Germinal center (tissue), 1 donor: ENCODE data around the gene ATP2A3.
A peak's percentile ranks its signal among the peaks of the same experiment; 100 is the strongest.

Experiments used
- DNase-seq: peaks from one replicate; pipeline ENCODE4 v3.0.0; 2012; ENCODE audit warnings: mixed read lengths, low spot score

Gene ATP2A3

DNA sequence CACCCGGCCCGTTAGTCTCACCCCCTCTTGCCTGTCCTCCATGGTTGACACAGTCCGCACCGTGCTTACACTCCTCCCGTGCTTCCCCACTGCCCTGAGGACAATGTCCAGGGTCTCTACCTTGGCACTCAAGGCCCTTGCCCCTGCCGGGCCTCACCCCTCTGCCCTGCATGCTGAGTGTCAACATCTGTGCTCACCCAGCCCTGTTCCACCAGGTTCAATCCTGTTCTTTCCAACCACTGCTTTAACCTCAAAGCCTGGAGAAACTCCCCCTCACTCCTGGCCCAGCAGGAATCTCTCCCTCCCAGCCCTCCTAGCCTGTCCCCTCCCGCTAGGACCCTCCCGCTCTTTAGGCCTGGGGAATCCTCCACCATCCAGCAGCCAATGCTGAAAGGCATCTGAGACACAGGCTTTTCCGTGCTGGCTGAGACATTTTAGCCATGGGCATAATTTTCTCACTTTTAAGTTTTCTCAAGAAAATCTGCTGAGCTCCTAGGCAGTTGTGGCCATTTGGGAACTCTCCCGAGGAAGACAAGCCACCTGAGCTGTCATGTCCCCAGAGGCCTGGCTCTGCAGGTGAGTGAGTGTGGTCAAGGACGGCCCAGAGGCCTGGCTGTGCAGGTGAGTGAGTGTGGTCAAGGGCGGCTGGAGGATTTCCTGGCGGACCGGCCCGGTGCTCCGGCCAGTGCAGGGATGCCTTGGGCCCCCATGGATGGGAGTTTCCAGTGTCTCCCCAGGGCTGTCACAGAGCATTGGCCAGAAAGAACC lies 37.2 kb downstream of the ATP2A3 start:
- no peak for DNase-seq

DNA sequence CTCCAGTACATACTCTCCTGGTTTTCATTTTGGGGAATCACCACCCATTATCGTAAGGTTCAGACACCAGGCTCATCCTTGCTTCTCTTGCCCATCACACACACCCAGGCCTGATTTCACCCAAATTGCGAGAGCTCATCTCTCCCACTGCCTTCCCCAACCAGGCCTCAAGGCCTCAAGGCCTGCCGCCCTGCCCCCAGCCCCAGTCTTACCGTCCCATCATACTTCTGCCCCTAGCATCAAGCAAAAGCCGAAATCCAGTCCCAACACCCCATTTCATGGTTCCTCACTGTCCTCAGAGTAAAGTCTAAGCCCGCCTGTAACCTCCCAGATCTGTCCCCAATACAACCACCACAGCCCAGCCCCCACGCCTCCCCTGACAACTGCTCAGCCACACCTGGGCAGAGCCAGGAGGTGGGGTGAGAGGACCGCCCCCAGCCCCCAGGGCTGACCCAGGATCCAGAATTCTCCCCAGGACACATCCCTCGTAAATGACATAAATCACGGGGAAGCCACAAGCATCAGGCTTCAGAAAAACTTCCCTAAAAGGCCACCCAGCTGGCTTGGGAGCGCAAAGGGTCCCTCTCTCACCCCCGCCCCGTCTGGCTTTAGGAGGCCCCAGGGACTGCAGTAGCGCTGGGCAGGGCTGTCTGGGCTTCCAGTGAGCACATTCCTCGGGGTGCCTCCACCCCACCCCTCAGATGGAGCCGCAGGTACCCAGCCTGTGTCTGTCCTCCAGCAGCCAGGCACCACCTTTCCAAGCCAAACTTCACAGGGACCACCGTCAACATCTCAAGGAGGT lies 38.4 kb downstream of the ATP2A3 start:
- DNase-seq = no peak

DNA sequence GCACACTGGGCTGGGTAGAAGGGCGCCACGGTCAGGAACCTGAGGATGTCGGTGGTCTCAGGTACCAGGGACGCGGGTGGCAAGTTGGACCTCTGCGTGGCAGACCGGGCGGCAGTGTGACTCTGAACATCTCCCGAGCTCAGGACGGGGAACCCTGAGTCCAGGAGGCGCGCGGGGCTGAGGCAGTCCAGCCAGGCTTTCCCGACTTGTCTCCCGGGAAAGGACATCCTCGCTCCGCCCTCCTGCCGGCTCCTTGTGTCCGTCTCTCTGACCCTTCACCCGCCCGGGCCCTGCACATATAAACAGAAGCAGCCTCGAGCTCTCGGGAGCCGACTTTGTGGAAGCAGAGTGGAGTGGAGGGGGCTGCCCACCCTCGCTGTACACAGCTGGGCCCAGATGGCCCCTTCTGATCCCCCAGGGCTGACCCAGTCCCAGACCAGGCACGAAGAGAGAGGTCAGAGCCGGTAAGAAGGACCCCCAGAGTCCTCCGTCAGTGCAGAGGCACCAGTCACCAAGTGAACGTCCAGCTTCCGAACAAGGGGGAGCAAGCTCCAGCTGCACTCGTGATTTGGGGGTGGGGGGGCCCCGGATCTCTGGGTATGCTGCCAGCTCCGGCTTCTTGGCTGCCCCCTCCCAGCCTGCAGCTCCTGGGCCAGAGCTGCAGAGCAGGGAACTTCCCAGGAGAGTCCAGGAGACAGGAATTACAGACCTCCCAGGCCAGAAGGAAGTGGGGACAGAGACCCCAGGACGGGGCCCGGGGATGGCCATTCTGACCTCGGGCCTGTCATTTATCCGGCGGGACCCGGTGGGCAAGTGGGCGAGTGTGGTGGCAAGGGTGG lies 39.5 kb downstream of the ATP2A3 start:
- DNase-seq = no peak

DNA sequence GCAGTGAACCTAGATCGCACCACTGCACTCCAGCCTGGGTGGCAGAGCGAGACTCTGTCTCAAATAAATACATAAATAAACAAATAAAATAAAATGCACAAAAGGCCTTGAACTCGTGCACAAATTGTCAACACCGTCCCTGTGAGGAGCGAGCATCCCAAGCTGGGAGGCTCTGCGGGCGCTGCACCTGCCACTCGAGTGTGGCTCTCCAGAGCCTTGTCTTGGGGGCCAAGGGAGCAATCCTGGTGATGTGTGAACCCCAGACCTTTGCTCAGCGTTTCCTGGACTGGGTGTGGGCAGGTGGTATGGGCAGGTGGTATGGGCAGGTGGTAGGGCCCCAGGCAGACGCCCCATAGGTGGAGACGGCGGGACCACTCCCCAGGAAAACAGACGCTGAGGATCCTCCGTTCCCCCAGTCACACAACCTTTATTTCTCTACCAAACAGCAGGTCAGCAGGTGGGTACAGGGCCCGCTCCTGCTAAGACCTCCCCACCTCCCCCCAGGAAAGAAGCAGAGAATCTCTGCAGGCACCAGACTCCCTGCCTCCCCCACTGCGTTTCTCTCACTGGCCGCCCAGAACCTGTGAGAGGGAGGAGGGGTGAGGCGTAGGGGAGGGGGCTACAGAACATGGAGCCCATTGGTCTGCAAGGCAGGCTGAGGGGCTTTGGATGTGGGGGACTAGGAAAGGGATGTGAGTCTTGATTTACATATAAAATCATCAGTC lies 40.6 kb downstream of the ATP2A3 start:
- no peak for DNase-seq

DNA sequence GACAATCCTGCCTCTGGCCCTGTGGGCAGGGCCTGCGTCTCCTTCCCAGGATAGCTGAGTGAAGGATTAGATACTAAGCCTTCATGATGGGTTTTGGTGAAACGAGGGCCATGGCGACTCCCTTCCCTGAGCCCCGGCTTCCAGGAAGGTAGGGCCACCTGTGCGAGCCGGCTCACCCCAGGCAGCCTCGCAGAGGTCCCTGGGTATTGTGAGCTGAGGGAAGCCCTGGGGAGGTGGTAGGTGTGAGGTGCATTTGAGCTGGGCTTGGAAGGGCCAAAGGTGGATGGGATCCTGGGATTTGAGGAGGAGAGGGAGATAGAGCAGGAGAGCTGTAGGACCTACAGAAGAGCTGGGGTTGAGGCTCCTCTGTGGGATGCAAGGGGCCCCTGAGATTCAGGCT lies 41.5 kb downstream of the ATP2A3 start:
- no peak for DNase-seq

DNA sequence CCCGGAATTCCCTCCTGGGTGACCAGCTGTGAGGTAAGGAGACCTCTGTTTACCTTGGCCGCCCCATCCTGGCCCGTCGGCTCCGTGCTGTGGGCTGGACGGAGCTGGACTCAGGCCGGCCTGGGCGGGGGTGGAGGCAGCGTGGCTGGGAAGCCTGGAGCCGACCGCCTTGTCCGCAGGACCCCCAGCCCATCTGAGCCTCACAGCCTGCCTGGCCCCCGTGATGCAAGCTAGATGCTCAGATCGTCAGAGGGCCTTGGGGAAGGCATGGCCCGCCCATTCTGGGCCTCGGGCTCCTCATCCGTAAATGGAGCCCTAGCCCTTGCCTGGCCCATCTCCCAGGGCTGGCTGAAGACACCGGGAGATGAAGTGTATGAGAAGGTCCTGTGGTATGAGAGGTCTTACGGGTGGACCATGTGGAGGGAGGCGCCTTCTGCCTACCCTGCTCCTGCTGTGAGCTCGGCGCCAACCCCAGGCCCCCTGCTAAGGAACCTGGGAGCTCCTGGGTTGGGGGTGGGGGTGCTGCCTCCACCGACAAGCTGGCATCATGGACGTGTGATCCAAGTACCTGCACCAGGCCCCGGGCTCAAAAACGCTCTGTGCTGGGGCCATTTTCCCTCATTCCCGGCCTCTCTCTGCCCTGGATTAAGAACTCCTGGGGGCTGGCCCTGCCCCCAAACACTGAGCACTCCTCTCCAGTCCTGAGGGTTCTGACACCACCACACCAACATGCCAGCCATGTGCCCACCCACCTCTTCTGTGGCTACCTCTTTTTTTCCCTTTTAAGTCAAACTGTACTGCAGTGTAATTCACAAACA lies 42.5 kb downstream of the ATP2A3 start:
- no peak for DNase-seq

DNA sequence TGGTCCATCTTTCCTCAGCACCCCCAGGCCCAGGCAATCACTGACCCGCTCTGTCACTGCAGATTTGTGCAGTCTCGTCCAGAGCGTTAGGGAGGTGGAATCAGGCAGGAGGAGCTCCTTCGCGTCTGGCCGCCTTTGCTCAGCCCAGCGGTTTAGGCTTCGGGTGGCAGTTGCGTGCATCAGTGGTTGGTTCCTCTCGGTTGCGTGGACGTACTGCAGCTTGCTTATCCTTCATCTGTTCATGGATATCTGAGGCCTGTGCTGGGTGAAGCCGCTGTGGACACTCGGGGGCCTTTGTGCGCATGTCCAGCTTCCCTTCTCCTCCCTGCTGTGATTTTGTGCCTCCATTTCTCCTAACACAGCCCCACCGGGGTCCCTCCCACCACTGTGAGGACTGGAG lies 43.2 kb downstream of the ATP2A3 start:
- no peak for DNase-seq

DNA sequence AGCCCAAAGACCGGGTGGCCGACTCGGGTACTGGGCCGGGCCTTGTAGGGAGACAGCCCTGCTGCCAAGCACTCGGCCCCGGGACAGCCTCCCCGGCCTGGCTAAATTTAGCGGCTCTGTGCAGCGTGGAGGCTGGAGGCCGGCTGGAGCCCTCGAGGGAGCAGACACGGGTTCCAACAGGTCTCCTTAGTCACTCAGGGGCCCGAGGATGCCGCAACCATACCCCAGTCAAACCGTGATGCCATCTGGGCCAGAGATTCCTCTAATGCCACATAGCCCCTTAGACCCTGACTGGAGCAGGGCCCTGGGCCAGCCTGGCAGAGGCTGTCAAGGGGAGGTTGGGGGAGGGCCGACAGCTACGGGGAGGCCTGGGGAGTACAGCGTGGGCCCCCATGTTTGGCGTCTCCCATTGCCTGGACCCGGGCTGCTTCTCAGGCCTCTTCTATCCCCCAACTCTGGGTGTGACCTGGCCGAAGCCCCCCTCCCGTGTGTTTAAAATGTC lies 45.1 kb downstream of the ATP2A3 start:
- DNase-seq = no peak

DNA sequence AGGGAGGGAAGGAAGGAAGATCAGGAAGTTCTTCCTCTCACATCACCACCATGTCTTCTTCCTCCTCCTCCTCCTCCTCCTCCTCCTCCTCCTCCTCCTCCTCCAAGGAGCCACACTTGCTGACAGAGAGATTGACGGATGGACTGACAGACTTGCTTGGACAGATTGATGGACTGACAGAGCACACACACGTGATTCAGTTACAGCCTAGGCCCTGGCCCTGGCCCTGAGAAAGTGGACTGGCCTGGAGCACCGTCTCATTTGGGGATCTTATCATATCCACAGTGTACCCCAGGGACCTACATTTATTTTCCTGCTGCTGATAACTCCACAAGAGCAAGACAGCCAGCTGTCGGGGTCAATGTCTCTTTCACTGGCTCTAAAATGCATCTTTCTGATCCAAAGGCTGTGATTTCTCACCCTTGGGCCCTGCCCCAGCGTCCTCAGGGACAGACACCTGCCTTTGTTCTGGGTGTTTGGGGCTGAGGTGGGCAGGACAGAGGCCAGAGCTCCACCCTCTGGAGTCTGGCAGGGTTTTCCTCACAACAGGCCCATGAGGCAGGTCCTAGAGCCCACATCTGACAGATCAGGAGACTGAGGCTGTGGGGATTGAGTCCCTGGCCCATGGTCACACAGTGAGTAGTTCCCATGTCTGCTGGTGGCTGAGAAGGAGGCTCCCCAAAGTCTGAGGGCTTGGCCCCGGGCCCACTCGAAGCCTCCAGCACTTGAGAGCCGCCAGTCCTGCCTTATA lies 45.7 kb downstream of the ATP2A3 start:
- DNase-seq = no peak

DNA sequence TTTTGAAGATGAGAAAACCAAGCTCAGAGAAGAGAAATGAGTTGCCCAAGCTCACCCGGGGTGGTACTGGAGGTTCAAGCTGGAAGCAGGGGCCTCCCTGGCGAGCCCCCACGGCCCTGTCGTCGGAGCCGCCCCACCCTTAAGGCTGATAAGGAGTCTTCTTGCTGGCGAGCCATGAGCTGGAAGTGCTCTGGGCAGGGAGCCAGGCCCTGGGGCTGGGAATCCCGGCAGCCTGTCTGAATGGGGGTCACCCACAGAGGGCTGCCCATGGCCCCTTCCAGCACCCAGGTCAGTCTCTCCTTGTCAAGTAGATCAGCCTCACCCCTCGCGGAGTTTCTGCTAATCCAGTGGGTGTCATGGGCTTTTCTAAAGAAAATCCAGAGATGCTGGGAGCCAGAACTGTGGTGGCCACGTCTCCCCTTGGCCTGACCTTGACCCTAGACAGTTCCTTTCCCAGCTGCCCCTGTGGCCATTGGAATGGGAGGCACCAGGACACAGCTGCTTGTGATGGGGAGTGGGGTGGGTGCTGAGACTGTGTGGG lies 46.8 kb downstream of the ATP2A3 start:
- no peak for DNase-seq

DNA sequence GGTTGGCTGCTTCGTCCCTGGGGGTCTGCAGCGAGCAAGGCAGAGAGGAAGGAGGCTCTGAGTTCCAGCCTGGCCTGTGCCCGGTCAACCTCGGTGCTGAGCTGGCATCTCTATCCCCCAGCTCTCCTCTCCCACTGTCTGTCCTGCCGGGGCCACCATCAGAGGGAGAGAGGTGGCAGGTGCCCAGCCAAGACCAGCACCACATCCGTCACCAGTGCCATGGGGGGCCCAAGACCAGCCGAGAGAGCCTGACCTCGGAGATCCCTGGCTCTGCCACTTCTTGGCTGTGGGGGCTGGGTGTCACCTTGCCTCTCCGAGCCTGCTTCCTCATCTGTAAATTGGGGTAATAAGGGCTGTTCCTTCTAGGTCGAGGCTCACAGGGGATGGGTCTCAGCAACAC lies 47.4 kb downstream of the ATP2A3 start:
- no peak for DNase-seq

DNA sequence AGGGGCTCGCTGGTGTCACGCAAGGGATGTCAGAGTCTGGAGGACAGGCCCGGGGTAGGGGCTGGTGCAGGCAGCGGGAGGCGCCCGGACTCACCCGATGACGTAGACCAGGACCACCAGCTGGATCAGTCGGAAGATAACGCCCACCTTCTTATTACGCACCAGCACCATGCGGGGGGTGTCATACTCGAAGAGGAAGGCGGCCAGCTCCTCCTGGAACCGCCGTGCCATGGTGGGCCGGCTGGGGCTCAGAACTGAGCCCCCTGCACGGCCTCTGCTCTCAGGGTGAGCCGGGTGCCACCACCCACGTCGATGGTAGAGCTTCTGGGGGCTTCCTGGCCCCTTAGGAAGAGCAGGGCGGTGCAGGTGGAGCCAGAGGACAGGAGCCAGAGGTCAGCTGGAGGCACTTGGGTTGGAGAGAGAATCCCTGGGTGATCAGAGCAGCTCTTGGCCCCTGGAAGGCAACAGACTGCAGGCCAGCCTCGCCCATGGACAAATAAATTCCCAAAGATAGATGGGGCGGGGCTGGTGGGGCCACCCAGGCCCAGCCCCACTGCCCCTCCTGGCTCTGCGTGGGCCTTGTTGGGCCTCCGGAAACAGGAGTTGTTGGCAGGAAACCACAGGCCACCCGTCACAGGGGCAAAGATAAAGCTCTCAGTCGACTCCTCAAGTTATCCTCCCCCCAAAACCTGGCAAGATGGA lies 48.1 kb downstream of the ATP2A3 start, which contains the start of gene P2RX1:
Gene P2RX1, minus strand, starts transcription at position 471 of the 702 bp plus-strand sequence. Its CDS starts 240 bp downstream, at position 231.
- no peak for DNase-seq

DNA sequence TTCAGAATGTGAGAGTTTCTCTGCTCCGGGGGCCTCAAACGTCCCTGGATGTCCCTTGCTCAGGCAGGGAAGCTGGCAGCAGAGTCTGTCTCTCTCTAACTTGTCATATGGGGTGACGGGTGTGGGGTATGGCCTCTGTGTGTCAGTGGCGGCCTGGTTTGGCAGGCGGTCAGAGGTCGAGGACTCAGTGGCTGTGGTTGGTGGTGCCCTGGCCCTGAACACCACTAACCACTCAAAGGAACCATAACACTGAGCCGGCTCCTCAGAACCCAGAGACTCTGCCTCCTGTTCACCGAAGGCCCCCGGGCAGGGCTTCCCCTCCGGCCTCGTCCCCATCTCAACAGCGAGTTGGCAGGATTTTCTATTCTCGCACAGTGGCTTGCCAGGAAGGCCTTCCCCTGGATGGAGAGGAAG lies 48.6 kb downstream of the ATP2A3 start:
- no peak for DNase-seq

DNA sequence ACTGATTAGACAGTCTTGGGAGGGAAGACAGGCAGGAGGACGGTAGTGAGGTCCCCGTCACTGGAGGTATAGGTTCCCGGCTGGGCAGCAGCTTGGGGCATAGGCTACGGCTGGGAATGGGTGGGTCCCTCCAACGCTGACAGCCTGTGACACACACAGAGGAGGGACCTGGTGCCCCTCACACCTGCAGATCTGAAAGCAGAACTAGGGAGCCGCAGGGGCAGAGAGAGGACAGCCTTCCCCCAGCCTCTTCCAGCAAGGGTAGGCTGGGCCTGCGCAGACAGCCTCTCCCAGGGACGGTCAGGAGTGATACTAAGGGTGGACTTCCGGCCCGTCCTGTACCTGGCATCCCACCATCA lies 49.9 kb downstream of the ATP2A3 start:
- DNase-seq = peak; percentile 87

DNA sequence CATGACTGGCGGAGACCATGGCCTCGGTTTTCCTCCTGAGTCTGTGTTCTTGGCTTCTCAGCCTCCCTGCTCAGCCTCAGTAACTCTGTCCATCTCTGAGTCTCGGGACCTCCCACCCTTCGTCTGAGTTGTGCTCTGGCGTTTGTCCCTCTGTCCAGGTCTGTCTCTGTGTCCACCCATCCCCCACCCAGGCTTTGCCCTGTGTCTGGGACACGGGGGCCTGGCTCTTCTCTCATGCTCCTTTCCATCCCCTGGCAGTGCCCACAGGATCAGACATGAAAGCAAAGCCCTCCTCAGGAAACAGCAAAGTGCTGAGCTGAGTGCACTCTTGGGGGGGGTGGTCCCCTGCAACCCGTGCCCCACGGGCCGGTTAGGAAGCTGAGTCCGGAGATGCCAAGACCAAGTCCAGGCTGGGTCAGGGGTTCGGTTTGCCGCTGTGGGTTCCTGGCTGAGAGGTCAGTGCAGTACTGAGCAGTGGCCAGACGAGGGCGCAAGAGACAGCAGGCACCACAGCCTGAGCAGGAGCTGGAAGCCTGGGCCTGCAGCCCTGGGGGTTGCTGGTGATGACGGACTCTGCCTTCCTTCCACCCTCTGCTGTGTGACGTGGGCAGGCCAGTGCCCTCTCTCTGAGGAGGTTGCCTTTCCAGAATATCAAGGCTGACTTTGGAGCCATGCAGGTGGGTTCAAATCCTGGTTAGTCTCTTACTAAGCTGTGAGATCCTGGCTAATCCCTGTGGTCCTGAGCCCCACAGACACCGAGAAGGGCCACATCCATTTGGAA lies 50.5 kb downstream of the ATP2A3 start:
- DNase-seq = peak; percentile 87

DNA sequence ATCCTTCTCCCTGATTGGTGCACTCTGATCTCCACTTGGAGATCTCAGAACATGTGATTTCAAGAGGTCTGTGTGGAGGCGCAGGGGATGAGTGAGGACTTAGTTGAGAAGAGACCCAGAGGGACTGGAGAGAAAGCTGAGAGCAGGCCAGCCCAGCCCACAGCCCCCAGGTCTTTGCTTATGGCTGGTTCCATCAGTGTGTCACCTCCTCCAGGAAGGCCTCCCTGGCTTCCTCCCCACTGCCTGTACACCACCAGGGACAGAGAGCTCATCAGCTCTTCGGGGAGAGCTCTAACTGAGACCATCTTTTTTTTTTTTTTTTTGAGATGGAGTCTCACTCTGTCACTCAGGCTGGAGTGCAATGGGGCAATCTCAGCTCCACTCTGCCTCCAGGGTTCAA lies 51.4 kb downstream of the ATP2A3 start:
- no peak for DNase-seq

DNA sequence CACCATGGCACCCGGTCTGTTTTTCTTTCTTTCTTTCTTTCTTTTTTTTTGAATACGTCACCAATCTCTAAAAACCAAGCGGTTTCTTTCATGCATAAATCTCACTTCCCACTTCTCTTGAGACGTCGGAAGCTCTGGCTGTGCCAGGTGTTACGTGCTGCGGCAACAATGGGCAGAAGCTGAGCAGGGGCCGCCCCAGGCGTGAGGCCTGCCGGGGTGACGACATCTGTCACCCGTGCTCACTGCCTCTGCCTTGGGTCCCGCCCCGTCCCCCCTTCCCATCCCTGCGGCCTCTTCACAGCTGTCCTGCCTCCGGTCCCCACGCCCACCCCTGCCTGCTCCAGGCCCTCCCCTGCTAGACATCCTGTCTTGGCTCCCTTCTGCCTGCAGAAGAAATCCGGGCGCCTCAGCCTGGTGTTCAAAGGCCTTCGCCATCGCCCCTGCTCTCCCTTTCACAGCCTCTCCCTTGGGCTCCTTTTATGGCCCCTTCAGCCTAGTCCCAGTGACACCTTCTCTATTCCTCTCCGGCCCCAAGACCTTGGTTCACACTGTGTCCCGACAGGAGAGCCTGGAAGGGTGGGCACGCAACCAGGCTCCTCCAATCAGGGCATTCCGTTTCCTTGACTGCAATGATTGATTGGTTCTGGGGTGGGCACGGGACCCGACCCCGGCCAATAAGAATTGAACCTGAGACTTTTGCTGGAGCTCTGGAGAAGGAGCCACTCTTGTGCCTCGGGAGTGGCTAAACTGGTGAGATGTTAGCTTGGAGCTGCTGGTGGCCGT lies 52.8 kb downstream of the ATP2A3 start:
- peak; percentile 86 for DNase-seq
